ENCODE results near the gene DNAJC12.
"Not testable (repeated sequence)": the region's sequence is repeated elsewhere in the genome, so short reads cannot be mapped to it uniquely, and the experiment has no call there.

Gene DNAJC12

GRCh38 chr10:67839511-67839910 lies 1.5 kb upstream of the DNAJC12 start:
- DNase-seq = not testable (repeated sequence)

- no peak for DNase-seq
Observed at GRCh38 chr10:67836972-67837371, 1.0 kb downstream of the DNAJC12 start.

- DNase-seq = no peak
Observed at GRCh38 chr10:67836488-67836887, 1.5 kb downstream of the DNAJC12 start.

GRCh38 chr10:67835541-67836394 lies 2.2 kb downstream of the DNAJC12 start:
- not testable (repeated sequence) for DNase-seq

GRCh38 chr10:67834375-67834774 lies 3.6 kb downstream of the DNAJC12 start:
- DNase-seq = no peak

- no peak for DNase-seq
Observed at GRCh38 chr10:67827811-67828210, 10.2 kb downstream of the DNAJC12 start.

- DNase-seq = no peak
Observed at GRCh38 chr10:67819768-67820204, 18.2 kb downstream of the DNAJC12 start.

GRCh38 chr10:67818323-67818722 lies 19.7 kb downstream of the DNAJC12 start:
- no peak for DNase-seq

GRCh38 chr10:67816719-67817118 lies 21.3 kb downstream of the DNAJC12 start:
- DNase-seq = no peak

- DNase-seq = no peak
Observed at GRCh38 chr10:67815571-67816059, 22.4 kb downstream of the DNAJC12 start.

- DNase-seq = no peak
Observed at GRCh38 chr10:67812007-67812406, 26.0 kb downstream of the DNAJC12 start.

GRCh38 chr10:67809107-67809506 lies 28.9 kb downstream of the DNAJC12 start:
- no peak for DNase-seq

GRCh38 chr10:67808704-67809103 lies 29.3 kb downstream of the DNAJC12 start:
- no peak for DNase-seq

- no peak for DNase-seq
Observed at GRCh38 chr10:67807855-67808456, 30.0 kb downstream of the DNAJC12 start.

- DNase-seq = no peak
Observed at GRCh38 chr10:67804395-67804678, 33.7 kb downstream of the DNAJC12 start.

- DNase-seq = no peak
Observed at GRCh38 chr10:67803588-67804394, 34.2 kb downstream of the DNAJC12 start.

GRCh38 chr10:67802767-67803538 lies 35.0 kb downstream of the DNAJC12 start:
- no peak for DNase-seq

- DNase-seq = no peak
Observed at GRCh38 chr10:67801118-67801517, 36.9 kb downstream of the DNAJC12 start.

- no peak for DNase-seq
Observed at GRCh38 chr10:67794909-67795460, 43.0 kb downstream of the DNAJC12 start.

- no peak for DNase-seq
Observed at GRCh38 chr10:67794256-67794655, 43.7 kb downstream of the DNAJC12 start.

- DNase-seq = no peak
Observed at GRCh38 chr10:67793313-67793712, 44.7 kb downstream of the DNAJC12 start.

GRCh38 chr10:67792653-67793052 lies 45.3 kb downstream of the DNAJC12 start:
- no peak for DNase-seq
